HS-5 (cell line): ENCODE data around the gene KRTAP10-8.
"Not testable (repeated sequence)": the region's sequence is repeated elsewhere in the genome, so short reads cannot be mapped to it uniquely, and the experiment has no call there.

Source experiments
- DNase-seq: peaks from one replicate; pipeline ENCODE4 v3.0.0-alpha.2; 2012; ENCODE audit warnings: low read depth

The KRTAP10-8 gene

DNA sequence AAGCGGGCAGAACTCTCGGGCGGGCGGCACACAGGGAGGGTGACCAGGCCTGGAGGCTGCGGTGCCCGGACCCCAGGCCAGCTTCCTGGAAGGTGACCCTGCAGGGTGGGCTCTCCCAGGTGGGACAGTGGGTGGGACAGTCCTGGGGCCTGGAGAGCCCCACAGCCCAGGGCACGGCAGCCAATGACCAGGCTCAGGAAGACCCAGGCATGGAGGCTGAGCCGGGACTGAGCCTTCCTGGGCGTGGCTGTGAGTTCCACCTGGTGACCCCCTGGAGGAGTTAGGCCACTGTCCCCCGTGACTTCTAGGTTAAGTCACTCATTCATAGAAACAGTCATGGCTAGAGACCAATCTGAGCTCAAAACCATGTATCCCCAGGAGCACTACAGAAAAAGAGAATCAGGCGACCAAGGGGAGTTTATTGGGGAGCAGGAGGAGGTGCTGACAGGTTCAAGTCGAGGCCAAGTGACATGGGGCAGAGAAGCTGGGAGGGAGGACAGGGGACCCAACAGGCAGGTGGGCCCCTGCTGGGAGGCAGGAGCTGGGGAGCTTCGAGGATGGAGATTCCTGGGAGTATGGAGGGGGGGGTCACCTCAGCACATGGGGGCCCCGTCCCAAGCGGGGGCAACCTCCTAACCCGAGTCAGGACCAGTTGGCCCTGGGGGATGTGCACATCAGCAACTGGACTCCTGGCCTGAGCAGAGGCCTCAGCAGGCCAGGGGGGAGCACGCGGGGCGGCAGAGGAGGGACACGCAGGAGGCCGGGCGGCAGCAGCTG lies 32.6 kb upstream of the KRTAP10-8 start:
- no peak for DNase-seq

DNA sequence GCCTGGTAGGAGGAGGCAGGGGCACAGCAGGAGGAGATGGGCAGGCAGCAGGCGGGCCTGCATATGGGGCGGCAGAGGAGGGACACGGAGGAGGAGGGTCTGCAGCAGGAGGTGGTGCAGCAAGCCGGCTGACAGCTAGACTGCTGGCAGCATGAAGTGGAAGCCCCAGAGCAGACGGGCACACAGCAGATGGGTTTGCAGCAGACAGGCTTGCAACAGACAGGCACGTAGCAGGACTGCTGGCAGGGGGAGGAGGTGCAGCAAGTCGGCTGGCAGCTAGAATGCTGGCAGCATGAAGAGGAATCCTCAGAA lies 32.1 kb upstream of the KRTAP10-8 start:
- no peak for DNase-seq

DNA sequence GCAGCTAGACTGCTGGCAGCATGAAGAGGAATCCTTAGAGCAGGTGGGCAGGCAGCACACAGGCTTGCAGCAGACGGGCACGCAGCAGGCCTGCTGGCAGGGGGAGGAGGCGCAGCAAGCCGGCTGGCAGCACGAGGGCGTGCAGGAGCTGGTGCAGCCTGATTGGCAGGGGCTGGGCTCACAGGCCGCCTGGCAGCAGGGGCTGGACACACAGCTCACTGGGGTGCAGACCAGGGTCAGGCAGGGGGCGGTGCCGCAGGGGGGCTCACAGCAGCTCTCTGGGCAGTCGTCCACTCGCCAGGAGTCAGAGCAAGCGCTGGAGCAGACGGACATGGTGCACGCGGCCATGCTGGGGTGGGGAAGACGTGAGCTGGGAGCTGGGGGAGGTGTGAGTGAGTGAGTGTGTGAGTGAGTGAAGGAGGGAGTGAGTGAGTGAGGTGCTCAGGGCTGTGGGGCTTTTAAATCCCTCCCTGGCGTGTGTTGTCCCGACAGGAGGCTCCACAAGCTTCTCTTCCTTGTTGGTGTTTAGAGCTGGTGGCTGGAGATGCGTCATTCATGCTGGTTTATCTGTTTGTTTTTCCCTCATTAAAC lies 31.6 kb upstream of the KRTAP10-8 start, which contains the start of gene KRTAP10-5:
Gene KRTAP10-5, minus strand, starts transcription at position 374 of the 591 bp plus-strand sequence. Its CDS starts 26 bp downstream, at position 348.
- DNase-seq, result not testable (repeated sequence)

DNA sequence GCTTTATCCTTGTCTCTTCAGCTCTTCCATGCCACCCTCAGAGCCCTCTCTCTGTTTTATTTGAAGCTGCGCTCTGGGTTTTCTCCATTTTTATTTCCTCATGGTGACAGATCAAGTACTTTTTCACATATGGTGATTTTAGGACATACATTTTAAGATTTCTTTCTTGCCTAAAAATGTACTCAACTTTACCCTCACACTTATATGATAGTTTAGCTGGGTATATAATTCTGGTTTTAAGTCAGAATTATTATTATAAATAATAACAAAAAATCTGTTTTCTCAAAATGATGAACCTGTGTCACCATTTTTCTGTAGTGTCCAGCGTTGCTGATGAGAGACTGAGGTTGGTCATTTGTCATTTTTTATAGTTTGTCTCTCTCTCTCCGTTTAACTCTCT lies 30.7 kb upstream of the KRTAP10-8 start:
- DNase-seq, result no peak

DNA sequence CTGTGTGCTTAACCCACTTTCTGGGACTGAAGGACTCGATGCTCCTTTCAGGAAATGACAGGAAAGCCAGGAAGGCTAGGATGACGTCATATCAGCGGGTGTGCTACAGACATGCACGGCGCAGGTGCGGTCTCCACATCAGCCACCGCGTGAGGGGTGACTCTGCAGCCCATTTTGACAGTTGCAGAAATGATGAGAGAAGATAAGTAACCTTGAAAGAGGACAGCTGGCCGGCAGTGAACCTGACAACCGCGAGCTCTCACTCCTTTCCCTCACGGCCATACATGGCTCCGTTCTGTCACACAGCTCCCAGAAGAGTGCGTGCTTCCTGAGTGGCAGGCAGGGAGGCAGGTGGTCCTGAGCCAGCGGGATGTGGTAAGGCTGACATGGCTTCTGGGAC lies 29.8 kb upstream of the KRTAP10-8 start:
- DNase-seq, result no peak

DNA sequence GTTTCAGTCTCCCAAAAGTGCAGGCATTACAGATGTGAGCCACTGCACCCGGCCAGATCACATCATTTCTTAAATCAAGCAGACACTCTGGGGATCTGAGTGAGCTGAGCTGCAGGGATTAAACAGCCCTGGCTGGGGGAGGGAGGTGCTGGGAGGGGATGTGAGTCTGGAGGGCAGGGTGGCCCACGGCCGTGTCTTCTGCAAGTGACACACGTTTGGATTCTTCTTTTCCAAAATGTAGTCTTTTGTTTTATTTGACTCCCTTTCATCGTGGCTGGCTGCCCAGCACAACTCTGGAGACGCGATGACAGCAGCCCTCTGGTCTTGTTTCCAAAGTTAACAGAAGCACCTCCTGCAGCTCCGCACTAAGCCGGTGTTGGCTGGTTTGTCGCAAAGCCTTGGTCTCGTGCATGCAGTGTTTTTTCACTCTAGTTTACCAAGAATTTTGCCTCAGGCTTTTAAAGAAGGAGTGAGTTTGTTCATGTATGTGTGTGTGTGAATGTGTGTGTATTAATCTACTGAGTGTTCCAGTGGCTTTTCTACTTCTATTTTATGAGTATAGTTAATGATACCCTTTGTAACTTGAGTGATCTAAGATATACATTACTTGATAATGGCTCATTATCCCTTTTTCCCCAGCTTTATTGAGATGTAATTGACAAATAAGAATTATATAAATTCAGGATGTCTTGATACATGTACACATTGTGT lies 28.6 kb upstream of the KRTAP10-8 start:
- no peak for DNase-seq

DNA sequence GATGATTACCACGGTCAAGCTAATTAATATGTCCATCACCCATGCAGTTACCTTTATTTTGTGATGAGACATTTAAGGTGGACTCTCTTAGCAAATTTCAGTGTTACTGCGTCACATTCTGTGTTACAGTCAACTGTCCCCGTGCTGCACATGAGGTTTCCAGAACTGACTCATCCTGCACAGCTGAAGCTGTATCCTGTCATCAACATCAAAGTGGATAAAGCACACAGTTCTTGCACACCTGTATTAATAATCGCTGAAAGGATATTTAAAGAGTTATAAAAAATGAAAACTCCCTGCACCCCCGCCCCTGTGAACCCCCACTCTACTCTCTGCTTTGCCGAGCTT lies 28.1 kb upstream of the KRTAP10-8 start:
- no peak for DNase-seq

DNA sequence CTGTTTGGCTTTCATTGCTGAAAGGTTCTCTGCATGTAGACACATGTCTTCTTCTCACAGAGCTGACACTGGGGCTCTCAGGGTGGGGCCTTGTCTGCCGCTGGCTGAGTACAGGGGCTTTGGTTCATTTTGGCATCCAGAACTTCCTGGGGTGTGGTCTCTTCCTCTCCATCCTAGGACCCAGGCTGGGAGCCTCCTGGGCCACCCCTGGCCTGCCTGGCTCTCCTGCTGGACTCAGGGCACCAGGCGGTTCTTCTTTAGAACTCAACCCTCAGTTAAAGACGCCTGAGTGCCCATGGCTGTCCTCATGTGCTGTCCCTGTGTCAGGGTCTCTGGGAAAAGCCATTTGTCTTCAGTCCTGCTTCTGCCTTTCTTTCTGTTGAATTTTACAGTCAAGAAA lies 26.0 kb upstream of the KRTAP10-8 start:
- DNase-seq, result no peak

DNA sequence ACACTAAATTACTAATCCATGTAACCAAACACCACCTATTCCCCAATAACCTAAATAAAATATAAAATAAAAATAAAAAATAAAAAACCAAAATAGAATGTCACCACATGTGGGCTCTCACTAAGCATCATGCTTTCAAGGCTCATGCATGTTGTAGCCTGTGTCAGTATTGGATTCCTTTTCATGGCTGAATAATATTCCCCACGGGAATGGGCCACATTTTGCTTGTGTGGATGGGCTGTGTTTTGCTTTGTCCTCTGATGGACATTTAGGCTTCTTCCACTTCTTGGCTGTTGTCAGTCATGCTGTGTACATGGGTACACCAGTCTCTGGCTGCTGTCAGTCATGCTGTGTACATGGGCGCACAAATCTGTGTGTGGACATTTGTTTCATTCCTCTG lies 22.8 kb upstream of the KRTAP10-8 start:
- no peak for DNase-seq

DNA sequence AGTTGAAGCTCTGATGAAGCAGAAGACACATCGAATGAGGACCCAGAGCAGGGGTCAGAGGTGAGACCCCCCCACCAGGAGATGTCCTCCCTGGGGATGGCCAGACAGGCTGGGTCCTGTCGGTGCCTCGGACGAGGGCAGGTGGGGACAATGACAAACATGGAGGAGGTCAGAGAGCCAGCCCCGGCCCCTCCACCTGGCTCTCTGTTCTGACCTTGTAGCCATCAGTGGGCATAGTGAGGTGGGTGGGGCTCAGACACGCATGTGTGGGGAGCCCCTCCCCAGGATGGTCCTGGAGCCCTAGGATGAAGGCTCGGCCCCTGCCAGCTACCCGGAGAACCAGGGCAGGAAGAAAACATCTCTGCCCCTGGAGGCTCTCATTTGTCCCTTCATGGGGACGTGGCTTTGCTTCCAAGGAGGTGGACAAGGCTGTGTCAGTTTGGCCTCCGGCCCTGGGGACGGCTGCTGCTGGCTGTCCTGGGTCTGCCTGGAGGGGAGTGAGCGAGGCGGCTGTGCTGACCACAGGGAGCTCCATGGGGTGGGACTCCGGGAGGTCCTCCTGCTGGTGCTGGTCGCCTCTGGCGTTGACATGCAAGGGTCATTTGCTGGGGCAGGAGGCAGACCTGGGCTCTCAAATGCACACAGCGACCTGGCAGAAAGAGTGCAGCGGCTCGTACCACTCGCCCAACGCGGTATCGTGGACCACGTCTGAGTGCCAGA lies 22.1 kb upstream of the KRTAP10-8 start:
- no peak for DNase-seq

DNA sequence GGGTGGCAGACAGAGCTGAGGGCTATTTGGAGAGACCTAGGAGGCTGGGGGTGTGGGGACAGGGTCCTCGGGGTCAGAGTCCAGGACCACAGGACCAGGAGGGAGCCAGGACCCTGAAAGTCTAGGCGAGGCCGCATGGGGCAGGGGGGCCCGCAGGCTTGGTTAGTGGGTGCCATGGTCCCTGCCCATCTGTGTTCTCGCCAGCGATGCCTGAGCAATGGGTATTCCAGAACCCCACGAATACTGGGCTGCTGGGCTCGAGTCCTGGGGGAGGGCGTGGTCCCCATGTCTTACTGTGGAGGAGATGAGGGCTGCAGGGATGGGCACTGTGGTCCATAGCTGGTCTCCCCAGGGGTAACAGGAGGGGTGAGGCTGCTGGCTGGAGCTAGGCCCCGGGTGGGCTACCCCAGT lies 21.6 kb upstream of the KRTAP10-8 start:
- no peak for DNase-seq

DNA sequence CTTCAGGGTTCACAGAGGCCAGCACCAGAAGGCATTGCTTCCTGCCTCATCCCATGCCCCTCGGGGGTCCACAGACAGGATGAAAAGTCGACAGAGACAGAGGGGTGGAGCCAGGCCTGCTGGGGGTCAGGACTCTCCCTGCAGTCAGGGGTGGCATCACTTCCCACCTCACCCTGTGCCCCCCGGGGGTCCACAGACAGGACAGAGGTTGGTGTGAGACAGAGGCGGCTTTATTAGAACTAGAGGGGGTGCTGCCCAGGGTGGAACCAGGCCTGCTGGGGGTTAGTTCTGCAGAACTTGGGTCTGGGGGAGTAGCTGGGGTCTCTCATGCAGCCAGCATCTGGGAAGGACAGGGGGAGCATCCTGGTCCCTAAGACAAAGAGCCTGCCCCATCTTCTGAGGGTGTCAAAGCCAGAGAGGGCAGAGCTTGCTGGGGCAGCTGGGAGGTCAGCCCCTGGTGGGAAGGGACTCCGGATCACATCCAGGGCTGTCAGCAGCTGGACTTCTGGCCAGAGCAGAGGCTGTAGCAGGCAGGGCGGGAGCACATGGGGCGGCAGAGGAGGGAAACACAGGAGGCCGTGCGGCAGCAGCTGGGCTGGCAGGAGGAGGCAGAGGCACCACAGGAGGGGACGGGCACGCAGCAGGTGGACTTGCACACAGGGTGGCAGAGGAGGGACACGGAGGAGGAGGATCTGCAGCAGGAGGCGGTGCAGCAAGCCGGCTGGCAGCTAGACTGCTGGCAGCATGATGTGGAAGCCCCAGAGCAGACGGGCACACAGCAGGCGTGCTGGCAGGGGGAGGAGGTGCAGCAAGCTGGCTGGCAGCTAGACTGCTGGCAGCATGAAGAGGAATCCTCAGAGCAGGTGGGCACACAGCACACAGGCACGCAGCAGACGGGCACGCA lies 20.7 kb upstream of the KRTAP10-8 start:
- not testable (repeated sequence) for DNase-seq

DNA sequence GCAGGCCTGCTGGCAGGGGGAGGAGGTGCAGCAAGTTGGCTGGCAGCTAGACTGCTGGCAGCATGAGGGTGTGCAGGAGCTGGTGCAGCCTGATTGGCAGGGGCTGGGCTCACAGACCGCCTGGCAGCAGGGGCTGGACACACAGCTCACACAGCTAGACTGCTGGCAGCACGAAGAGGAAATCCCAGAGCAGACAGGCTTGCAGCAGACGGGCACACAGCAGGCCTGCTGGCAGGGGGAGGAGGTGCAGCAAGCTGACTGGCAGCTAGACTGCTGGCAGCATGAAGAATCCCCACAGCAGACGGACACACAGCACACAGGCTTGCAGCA lies 20.1 kb upstream of the KRTAP10-8 start:
- DNase-seq, result not testable (repeated sequence)

DNA sequence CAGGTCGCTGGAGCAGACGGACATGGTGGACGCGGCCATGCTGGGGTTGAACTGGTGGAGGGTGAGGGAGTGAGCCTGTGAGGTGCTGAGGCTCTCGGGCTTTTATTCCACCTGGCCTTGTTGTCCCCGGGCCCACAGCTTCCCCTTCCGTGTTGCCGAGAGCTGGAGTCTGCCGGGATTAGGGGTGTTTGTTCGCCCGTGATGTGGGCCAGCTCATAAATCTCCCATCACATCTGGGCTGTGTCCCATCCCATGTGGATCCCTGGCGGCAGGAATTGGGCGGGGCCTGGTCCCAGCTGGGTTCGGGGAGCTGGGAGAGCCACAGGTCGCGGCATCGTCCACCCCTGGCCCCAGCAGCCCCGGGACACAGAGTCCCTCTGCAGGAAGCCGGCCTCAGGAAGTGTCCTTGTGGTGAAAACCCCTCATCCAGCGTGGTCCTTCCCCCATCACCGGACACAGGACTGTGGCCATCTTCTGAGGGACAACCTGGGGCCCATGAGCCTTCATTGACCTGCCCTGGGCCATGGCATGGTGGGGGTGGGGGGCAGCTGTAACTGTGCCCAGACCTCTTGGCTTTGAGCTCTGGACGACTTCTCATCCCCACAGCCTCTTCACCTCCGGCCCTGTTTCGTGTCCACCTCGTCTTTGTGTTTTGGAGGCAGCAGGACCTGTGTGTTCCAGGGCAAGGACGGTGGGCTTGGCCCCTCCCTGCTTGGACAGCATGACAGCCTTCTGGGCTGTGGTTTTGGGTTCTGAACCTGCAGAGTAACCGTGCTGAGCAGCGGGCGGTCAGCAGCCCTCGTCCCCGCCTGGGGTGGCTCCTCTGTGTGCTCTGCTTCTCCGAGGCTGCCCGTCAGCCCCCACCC lies 19.2 kb upstream of the KRTAP10-8 start, which contains the start of gene KRTAP10-6:
Gene KRTAP10-6, minus strand, starts transcription at position 60 of the 866 bp plus-strand sequence. Its CDS starts 21 bp downstream, at position 39.
- no peak for DNase-seq

DNA sequence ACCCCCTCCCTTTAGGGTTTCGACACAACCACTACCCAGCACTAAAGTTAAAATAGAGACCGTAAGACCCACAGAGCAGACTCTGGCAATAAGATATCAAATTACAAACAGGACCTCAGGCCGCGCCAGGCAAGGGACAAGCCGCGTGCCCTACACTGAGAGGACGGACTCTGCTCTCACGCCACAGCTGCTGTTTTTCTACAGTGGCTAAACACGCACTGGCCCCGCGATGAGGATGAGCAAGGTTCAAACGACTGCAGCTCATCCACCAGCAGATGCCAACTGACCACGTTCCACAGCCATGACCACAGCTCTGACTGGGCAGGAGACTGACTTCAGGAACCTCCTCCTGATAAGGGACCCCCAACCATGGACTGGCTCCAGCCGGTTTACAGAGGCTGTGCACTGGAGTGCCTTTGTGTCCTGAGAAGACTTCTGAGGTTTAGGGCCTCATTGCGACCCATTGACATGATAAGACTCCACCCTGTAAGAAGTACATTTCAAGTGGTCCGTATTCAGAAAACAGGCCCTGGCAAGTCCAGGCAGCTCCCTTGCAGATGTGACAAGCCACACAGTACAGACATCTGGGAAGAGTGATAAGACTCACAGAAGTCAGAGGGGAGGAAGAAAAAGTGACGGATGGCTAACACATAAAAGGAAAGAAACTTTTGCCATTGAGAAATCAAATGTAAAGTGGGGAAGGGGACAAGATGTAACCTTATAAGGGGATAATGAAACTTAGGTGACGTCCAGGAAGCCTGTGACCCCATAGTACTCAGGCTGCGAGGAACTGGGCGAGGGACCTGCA lies 18.1 kb upstream of the KRTAP10-8 start:
- no peak for DNase-seq

DNA sequence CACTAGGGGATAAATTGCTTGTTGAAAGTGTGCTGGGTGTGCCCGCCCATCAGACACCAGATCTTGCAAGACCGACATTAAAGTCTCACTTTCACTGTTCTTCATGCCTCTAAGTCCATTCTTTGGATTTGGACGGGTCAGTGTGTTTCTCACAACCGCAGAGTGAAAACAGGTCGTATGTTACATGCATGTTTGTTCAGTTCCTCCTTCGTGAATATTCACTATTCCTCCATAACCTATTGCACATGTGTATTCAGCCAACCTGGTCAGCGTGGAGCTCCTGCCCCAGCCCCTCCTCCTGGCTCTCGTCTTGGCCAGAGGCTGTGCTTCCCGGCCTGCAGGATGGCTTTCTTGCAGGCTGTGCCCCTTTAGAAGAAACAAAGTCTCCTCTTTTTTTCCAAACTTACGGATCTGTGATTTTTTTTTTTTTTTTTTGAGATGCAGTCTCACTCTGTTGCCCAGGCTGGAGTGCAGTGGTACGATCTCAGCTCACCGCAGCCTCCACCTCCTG lies 17.4 kb upstream of the KRTAP10-8 start:
- DNase-seq, result no peak

DNA sequence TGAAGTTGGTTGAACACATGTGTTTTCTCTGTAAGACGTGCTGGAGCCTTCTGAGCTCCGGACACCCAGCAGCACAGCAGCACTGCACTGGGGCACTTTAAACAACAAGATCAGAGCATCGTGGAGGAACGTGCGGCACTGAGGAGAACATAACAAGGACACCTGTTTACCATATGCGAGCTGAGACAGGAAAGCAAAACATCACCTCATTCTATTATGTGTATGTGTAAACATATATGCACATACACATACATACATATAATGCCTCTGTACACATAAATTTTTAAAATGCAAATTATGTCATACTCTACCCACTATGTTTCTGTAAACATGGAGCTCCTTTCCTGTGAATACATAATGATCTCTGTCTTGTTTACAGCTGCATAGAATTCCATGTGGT lies 16.4 kb upstream of the KRTAP10-8 start:
- no peak for DNase-seq

DNA sequence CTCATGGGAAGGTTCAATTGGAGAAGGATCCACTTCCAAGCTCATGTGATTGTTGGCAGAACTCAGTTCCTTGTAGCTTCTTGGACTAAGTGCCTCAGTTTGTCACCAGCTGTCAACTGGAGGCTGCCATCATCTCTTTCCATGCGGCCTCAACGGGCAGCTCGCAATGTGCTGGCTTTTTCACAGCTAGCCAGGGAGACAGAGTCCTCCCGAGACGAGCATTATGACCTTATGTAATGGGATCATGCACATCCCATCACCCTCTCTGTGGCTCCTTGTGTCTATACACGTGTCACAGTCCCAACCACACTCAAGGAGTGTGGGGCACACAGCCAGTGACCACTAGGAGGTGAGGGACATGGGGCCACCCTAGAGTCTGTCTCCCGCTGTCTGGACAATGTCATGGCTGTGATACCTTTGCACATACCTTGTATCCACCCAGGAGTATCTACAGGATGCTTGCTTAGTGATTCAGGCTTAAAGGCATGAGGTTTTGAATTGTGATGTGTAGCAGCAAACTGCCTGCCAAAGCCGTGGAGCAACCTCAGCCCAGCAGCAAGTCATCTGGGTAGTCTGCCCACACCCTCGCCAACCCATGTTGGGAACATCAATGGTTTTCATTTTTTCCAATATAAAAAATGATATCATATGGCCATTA lies 15.7 kb upstream of the KRTAP10-8 start:
- DNase-seq, result no peak

DNA sequence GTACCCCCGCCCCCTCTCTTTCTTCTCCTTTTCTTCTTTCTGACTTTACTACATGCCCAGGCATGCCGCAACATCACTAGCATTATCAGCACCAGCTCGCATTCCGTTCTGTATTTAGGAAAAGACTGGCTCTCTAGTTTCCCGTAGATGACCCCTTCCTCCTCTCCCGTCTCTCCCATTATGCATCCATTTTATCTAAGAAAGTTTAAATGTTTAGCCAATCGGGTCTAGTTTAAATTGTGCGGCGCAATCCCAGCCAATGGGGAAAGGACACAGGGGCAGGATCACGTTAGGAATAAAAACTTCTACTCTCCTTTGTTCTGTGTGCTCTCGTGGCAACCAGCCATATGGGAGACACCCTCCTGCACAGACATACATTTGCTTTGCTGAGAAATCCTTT lies 13.8 kb upstream of the KRTAP10-8 start:
- no peak for DNase-seq
